C4-2B (cell line): ENCODE data around the gene ELOVL7.

Experiments
- H3K27ac ChIP-seq: fragments of 450-650 bp; 2 replicates; pipeline ENCODE4 v1.5.1; 2017
- CTCF ChIP-seq: fragments of 450-650 bp; conservative IDR thresholded peaks from 2 replicates; pipeline ENCODE4 v1.5.1; 2017; ENCODE audit warnings: mild to moderate bottlenecking
- ZFX ChIP-seq: fragments of 450-650 bp; IDR thresholded peaks from 2 replicates; pipeline ENCODE4 v1.6.1; 2017

Gene ELOVL7

DNA sequence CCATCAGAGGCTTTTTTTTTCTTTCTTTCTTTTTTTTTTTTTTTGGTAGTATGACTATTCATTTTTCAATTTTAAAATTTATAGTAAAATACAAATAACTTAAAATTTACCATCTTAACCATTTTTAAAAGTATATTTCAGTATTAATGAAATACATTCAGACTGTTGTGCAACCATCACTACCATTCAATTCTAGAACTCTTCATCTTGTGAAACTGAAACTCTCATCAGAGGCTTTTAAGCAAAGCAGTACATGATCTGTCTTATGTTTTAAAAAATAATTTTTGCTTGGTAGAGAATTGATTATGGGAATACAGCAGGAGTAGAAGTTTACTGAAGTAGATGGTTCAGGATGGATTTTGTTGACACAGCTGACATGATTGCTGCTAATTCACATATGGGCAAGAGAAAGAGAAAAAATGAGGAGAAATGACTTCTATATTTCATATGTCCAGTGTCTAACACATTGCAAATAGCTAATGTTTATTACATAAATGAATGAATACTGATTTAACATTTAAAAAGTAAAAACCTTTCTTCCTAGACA lies 13.4 kb downstream of the ELOVL7 start:
- TF ChIP-seq CTCF, result no peak
- TF ChIP-seq ZFX, result no peak
- no peak overlapping the region for H3K27ac ChIP-seq

DNA sequence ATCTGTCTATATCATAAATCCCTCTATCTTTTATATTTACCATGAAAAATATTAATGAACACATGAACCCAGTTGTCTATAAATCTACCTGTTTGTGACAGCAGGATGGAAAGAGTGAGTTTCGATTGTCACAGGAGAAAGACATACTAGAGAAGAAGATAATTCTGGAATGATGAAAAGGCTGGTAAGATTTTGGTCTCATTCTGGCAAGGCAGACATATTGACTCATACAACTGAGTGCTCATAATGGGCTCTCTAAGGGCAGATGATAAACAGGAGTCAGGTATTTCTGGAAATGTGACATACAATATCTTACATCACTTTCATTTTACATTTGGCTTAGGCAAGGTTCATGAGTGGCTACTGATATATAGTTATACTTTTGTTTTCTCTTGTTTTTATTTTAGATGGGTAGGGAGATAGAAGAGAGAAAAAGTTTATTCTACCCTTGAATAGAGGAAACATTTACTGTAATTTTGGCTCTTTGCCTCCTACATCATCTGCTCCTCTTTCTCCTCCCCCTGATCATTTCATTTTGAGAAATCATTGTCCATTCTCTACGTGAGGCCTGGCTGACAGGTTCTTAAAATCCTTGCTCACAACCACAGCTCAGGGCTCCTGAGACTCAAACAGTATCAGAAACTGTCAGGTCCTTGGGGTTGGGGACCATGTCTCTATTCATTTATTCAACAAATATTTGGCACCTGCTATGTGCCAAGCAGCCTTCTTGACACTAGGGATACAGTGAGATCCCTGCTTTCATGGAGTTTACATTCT lies 14.4 kb downstream of the ELOVL7 start:
- TF ChIP-seq CTCF (no peak), ZFX (no peak)
- peak overlapping the region; percentile 28; the same call in 1 of the 2 replicates for H3K27ac ChIP-seq

- TF ChIP-seq ZFX (no peak), CTCF (no peak)
- peak overlapping the region; percentile 90 for H3K27ac ChIP-seq
These were observed 16.9 kb downstream of the ELOVL7 start for GRCh38 chr5:60827201-60827600.

- TF ChIP-seq CTCF (no peak), ZFX (no peak)
- H3K27ac ChIP-seq, result no peak overlapping the region
These were observed 17.4 kb downstream of the ELOVL7 start for GRCh38 chr5:60826653-60827052.

DNA sequence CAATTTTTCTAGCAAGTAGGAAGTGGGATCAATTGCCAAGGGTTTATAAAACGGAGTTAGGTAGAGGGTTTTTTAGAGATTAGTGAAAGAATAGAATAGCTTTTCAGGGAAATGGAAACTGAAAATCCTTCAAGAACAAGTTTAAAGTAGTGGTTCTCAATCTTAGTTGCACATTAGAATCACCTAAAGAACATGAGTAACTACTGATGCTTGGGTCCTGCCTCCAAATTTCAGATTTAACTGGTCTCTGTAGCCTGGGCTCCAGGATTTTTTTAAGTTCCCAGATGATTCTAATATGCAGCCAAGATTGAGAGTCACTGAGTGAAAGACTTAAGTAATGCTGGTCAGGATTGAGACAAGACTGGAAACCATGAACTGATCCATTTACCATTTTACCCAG lies 20.5 kb downstream of the ELOVL7 start:
- no peak overlapping the region for H3K27ac ChIP-seq
- TF ChIP-seq ZFX (no peak), CTCF (no peak)

- H3K27ac ChIP-seq, result no peak overlapping the region
- no peak for TF ChIP-seq ZFX
- TF ChIP-seq CTCF, result no peak
These were observed 21.8 kb downstream of the ELOVL7 start for GRCh38 chr5:60822285-60822556.

DNA sequence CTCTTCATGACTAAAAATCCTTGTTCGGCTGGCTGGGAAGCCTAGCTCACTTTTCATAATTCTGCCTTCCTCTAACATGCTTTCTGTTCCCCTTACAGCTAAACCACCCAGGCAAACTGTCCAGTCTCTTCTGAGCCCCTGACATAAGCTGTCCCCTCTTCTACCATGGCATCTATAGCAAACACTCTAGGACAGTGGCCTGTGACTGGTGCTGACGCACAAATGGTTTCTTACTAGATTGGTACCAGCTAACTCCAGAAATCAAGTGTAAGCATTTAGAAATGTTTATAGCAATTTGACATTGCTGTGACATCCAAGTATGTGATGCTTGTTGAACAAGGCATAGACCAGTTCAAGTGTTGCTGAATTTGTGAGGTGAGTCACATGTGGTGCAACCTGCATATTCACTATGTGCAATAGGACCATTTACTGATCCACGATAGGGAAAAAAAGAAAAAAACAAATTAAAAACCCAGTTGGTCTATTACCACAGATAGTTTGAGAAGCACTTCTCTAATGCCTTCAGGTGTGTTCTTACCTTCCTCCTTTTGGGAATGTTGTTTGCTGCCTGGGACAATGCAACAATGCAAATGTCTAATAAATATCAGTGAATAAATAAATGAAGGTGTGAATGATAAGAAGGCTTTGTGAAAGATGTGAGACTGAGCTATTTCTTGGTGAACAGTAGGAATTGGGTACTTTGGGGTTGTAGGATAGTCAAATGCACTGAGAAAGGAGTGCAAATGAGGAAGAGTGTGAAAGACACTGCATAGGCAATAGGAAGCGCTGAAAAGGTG lies 22.4 kb downstream of the ELOVL7 start:
- no peak overlapping the region; the same call in 1 of the 2 replicates for H3K27ac ChIP-seq
- no peak for TF ChIP-seq ZFX
- no peak for TF ChIP-seq CTCF
